ENCODE results near the gene TPRA1.

The TPRA1 gene

GRCh38 chr3:127590593-127591465 lies at the start of gene TPRA1:
TPRA1 (minus strand) TSS chr3:127590733; CDS start chr3:127580146, 10,587 bp downstream.
- DNase-seq (ENCODE audit: low spot score), result peak; percentile 97
- CTCF ChIA-PET, result interaction anchor here (0.6 to 4.6 kb wide), 3 partner anchors 15 to 388 kb away, joined by 3 to 28 read pairs (median 4); no protein-coding TSS in a partner anchor
- TF ChIP-seq CTCF (conservative IDR thresholded peaks at IDR 0.05; ENCODE audit: low read depth), result peak; percentile 55
- POLR2A ChIA-PET (ENCODE audit: low non-redundant PET), result interaction anchor here (0.6 to 0.7 kb wide), 4 partner anchors 9 to 82 kb away, joined by 3 to 7 read pairs (median 4); no protein-coding TSS in a partner anchor
- peak within 1 kb of the TSS; percentile 97 for H3K27ac ChIP-seq

DNA sequence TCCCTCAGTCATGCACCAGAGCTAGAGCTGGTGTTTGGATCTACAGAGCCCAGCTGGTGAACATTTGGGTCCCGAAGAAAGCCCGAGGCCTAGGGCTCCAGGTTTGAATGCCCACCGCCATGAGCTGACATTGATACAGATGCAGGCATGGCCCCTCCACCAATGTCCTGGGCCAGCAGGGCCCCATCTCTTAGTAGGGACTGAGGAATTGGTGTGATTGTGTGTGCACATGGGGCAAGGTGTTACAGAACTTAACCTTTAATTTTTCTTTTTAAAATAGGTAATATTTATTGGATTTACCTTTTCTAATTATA lies 49.5 kb upstream of the TPRA1 start:
- no peak for TF ChIP-seq CTCF (conservative IDR thresholded peaks at IDR 0.05; ENCODE audit: low read depth)
- POLR2A ChIA-PET (ENCODE audit: low non-redundant PET), result no interaction called here
- no peak overlapping the region for H3K27ac ChIP-seq

DNA sequence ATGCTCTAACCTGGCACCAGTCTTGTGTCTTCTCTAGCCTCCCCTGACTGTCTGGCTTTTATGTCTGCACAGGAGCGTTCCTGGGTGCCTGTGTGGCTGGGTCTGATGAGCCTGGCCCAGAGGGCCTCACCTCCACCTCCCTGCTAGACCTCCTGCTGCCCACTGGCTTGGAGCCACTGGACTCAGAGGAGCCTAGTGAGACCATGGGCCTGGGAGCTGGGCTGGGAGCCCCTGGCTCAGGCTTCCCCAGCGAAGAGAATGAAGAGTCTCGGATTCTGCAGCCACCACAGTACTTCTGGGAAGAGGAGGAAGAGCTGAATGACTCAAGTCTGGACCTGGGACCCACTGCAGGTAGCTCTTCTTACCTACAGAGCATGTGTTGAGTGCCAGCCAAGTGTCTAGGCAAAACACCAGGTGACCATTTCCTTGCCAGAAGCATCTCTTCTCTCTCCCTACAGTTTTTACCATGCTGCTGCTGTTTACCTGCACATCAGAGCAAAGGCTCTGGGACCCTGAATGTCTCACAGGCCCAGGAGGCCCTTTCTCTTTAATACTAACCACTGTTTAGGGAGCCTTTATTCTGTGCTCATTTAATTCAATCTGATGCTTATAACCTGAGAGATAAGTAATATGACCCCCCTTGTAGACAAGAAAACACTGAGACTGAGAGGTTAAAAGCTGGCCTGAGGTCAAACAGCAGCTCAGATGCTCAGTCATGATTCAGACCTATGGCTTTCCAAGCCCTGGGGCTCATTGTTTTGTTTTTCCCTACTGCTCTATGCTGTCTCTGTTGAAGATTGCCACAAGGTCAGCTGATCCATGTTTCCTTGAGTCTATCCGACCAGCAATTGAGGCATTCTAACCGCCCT lies 48.9 kb upstream of the TPRA1 start:
- no peak for TF ChIP-seq CTCF (conservative IDR thresholded peaks at IDR 0.05; ENCODE audit: low read depth)
- CTCF ChIA-PET, result no interaction called here
- no peak overlapping the region; the same call in 1 of the 2 replicates for H3K27ac ChIP-seq
- DNase-seq (ENCODE audit: low spot score), result peak; percentile 41
- POLR2A ChIA-PET (ENCODE audit: low non-redundant PET), result no interaction called here

More for the DNA sequence above, 49.5 kb upstream of the TPRA1 start:
- CTCF ChIA-PET, result no interaction called here
- no peak for DNase-seq (ENCODE audit: low spot score)

- DNase-seq (ENCODE audit: low spot score), result no peak
- no peak for TF ChIP-seq CTCF (conservative IDR thresholded peaks at IDR 0.05; ENCODE audit: low read depth)
- POLR2A ChIA-PET (ENCODE audit: low non-redundant PET), result no interaction called here
- H3K27ac ChIP-seq, result no peak overlapping the region
- CTCF ChIA-PET, result no interaction called here
These were observed 47.4 kb upstream of the TPRA1 start for GRCh38 chr3:127637971-127638370.

- ChIA-PET CTCF (no interaction called here), POLR2A (ENCODE audit: low non-redundant PET) (no interaction called here)
- DNase-seq (ENCODE audit: low spot score), result no peak
- H3K27ac ChIP-seq, result no peak overlapping the region
- TF ChIP-seq CTCF (conservative IDR thresholded peaks at IDR 0.05; ENCODE audit: low read depth), result no peak
These were observed 47.0 kb upstream of the TPRA1 start for GRCh38 chr3:127637546-127637945.

- TF ChIP-seq CTCF (conservative IDR thresholded peaks at IDR 0.05; ENCODE audit: low read depth), result no peak
- POLR2A ChIA-PET (ENCODE audit: low non-redundant PET), result no interaction called here
- CTCF ChIA-PET, result interaction anchor here (0.6 to 0.7 kb wide), 2 partner anchors 42 to 80 kb away, joined by 3 read pairs; no protein-coding TSS in a partner anchor
- H3K27ac ChIP-seq, result no peak overlapping the region
- DNase-seq (ENCODE audit: low spot score), result no peak
These were observed 44.1 kb upstream of the TPRA1 start for GRCh38 chr3:127634653-127635052.

All from RWPE1 (cell line).